H1 (cell line): ENCODE measurements around the gene AIF1. TPM values are rescaled to one million over a fixed set of nuclear protein-coding genes. Genes with fewer than 3 reads are reported as not detected.

Experiments used
- RBBP5 ChIP-seq: IDR thresholded peaks from 2 replicates; pipeline ENCODE4 v1.7.1; 2012; ENCODE audit warnings: low read depth, mild to moderate bottlenecking, inconsistent platforms, low read length, moderate library complexity, borderline replicate concordance
- TBP ChIP-seq: IDR thresholded peaks from 2 replicates; pipeline ENCODE4 v1.6.1; 2011; ENCODE audit warnings: low read depth, low read length, improper control_type of control experiment
- TEAD4 ChIP-seq: IDR thresholded peaks from 2 replicates; pipeline ENCODE4 v1.6.1; 2012; ENCODE audit warnings: low read depth, low read length, inconsistent platforms, mixed read lengths
- polyA plus RNA-seq, 7 experiments: library from polyadenylated mRNA; depleted of rRNA in 3 of 7; stranded (reverse) in 5 of 7; unstranded in 2 of 7; fragments of >200 nt in 5 of 7; fragments of 200-250 nt in 2 of 7; gene quantifications; 1 replicate in 5 of 7; 2 replicates in 1 of 7; 4 replicates in 1 of 7; pipeline versions ENCODE4 v1.2.1 to v1.2.3, GENCODE V29; 2011 to 2013; ENCODE audit warnings: missing spikeins in 2 of 7, mixed read lengths in 2 of 7
- total RNA-seq: library from RNA; stranded (reverse); fragmentation: NEBNext Ultra II Directional; extraction: Animal tissue kit (Norgen Biotek cat#: 25700); gene quantifications from 2 replicates; pipeline ENCODE4 v1.2.1, GENCODE V29; 2021

The AIF1 gene
- total and polyA plus RNA-seq, 2 of the 8 experiments (the other 6 are each of a cell fraction or from before 2014, with no cell fraction given): 6.3 to 9.8 TPM

- TF ChIP-seq TBP: no peak
- no peak for TF ChIP-seq RBBP5
- no peak for TF ChIP-seq TEAD4
- TF ChIP-seq, all 59 proteins: peak for 0
Observed at GRCh38 chr6:31577579-31577966, 37.5 kb upstream of the AIF1 start (continued).
